ENCODE results near the gene SCD5. TPM values are rescaled to one million over a fixed set of nuclear protein-coding genes. Genes with fewer than 3 reads are reported as not detected.

Gene SCD5
- total and polyA plus RNA-seq, 2 experiments from 2014 or later = 0.79 to 1.6 TPM

DNA sequence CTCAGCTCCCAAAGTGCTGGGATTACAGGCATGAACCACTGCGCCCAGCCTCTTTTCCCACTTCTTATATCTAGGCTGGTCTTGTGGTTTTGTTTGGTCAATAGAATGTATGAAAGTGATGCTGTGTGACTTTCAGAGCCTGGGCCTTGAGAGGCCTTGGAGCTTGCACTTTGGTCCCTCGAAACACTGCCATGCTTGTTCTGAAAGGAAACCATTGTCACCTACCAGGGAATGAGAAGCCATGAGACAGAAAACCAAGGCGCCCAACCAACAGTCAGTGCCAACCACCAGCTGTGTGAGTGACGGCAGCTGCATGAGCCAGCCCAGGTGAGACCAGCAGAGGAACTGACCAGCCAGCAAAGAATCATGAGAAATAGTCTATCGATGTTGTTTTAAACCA lies 57.4 kb downstream of the SCD5 start:
- TF ChIP-seq EZH2phosphoT487 (IDR thresholded peaks at IDR 0.05; ENCODE audit: unreplicated experiment) (no peak), ETS1 (IDR thresholded peaks at IDR 0.05) (no peak), NANOG (IDR thresholded peaks at IDR 0.05; ENCODE audit: borderline replicate concordance) (no peak)
- Histone ChIP-seq H3K4me2 (no peak overlapping the region), H3K4me3 (no peak overlapping the region), H3K36me3 (ENCODE audit: insufficient read depth) (no peaks in the 10 kb centered on the region), H3K9me2 (ENCODE audit: insufficient read depth) (no peaks in the 10 kb centered on the region), H3F3A (replicated peaks; ENCODE audit: low read depth) (no peaks in the 10 kb centered on the region), H3K27ac (ENCODE audit: low read depth) (no peak overlapping the region), H3K79me2 (replicated peaks; ENCODE audit: insufficient read depth) (no peaks in the 10 kb centered on the region), H3K27me3 (ENCODE audit: insufficient read depth) (no peaks in the 10 kb centered on the region), H3K4me1 (ENCODE audit: insufficient read depth) (peaks cover 15% of the 10 kb centered on the region; the same call in 1 of the 2 replicates), H2AFZ (no peak overlapping the region), H4K20me1 (replicated peaks; ENCODE audit: insufficient read depth) (no peaks in the 10 kb centered on the region; the same call in 1 of the 2 replicates)
- DNase-seq (ENCODE audit: low spot score) = no peak
- H3K9me3 Mint-ChIP-seq = no peaks in the 10 kb centered on the region; the same call in 2 of the 3 replicates
- peaks cover 12% of the 10 kb centered on the region for H3K4me1 Mint-ChIP-seq
- no peaks in the 10 kb centered on the region for H3K36me3 Mint-ChIP-seq (ENCODE audit: low read depth)
- H3K27ac Mint-ChIP-seq = no peak overlapping the region
- ATAC-seq = no peak
- peaks cover 2% of the 10 kb centered on the region for H3K27me3 Mint-ChIP-seq (ENCODE audit: insufficient read depth, low read depth, poor library complexity)
- H3K4me3 Mint-ChIP-seq = no peak overlapping the region

DNA sequence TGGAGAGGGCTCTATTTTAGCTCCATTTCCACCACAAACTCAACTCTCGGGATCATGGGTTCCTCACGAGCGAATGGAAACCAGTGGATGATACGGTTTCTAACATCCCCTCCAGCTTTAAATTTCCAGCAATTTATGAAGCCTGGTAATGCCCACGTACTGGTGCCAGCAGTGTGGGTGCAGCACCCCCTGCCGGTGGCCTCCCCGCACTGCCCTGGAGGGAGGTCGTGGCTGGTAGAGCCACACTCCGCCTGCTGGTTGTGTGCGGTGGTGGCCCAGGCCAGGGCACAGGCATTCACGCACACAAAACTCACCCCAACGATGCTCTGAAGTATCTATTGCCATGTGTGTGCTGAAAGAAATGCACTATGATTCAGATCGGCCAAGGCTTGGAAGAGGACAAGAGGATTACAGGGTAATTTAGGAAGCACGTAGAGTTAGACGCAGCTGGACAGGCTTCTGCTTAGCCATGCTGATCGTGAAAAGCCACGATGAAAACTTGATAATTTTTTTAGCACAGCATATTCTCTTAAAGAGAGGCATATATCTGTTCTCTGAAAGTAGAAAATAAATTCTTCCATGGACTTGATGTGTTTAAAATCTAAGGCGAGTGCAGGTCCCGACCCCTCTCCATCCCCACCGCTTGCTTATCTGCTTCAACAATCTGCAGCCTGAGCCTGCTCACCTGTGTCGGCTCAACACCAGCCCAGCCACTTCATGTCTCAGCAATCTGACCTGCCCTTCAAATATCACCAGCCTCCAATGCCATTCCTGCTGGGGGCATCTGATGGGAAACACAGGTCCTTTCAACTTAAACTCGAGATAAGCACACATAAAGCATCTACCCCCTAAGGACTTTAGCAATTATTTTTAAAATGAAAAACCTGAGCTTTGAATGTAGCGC lies 59.1 kb downstream of the SCD5 start:
- H3K27ac ChIP-seq (ENCODE audit: low read depth) = no peak overlapping the region
- no peaks in the 10 kb centered on the region for H3K36me3 Mint-ChIP-seq (ENCODE audit: low read depth)
- no peaks in the 10 kb centered on the region for H3K36me3 ChIP-seq (ENCODE audit: insufficient read depth)
- peaks cover 4% of the 10 kb centered on the region; the same call in 1 of the 2 replicates for H3K4me1 ChIP-seq (ENCODE audit: insufficient read depth)
- no peaks in the 10 kb centered on the region; the same call in 1 of the 2 replicates for H4K20me1 ChIP-seq (replicated peaks; ENCODE audit: insufficient read depth)
- H3K27ac Mint-ChIP-seq = no peak overlapping the region
- DNase-seq (ENCODE audit: low spot score) = peak; percentile 85
- no peaks in the 10 kb centered on the region for H3K27me3 ChIP-seq (ENCODE audit: insufficient read depth)
- no peaks in the 10 kb centered on the region; the same call in 2 of the 3 replicates for H3K9me3 Mint-ChIP-seq
- peaks cover 2% of the 10 kb centered on the region; the same call in 2 of the 3 replicates for H3K4me1 Mint-ChIP-seq
- H3K4me3 ChIP-seq = no peak overlapping the region
- no peaks in the 10 kb centered on the region for H3K79me2 ChIP-seq (replicated peaks; ENCODE audit: insufficient read depth)
- H3K4me3 Mint-ChIP-seq = no peak overlapping the region; the same call in 2 of the 3 replicates
- no peak overlapping the region for H2AFZ ChIP-seq
- peak; percentile 98 for ATAC-seq
- H3K4me2 ChIP-seq = no peak overlapping the region
- no peaks in the 10 kb centered on the region for H3K27me3 Mint-ChIP-seq (ENCODE audit: insufficient read depth, low read depth, poor library complexity)
- H3F3A ChIP-seq (replicated peaks; ENCODE audit: low read depth) = no peaks in the 10 kb centered on the region
- no peaks in the 10 kb centered on the region for H3K9me2 ChIP-seq (ENCODE audit: insufficient read depth)
- TF ChIP-seq CREB1 (CRISPR knock-in tag; IDR thresholded peaks at IDR 0.05; ENCODE audit: low read depth) (no peak), ETS1 (IDR thresholded peaks at IDR 0.05) (no peak), EZH2phosphoT487 (IDR thresholded peaks at IDR 0.05; ENCODE audit: unreplicated experiment) (no peak), REST (IDR thresholded peaks at IDR 0.05; ENCODE audit: unreplicated experiment) (no peak), EZH2 (IDR thresholded peaks at IDR 0.05; ENCODE audit: low read depth, unreplicated experiment) (no peak)
- TF ChIP-seq, protein P1, sequence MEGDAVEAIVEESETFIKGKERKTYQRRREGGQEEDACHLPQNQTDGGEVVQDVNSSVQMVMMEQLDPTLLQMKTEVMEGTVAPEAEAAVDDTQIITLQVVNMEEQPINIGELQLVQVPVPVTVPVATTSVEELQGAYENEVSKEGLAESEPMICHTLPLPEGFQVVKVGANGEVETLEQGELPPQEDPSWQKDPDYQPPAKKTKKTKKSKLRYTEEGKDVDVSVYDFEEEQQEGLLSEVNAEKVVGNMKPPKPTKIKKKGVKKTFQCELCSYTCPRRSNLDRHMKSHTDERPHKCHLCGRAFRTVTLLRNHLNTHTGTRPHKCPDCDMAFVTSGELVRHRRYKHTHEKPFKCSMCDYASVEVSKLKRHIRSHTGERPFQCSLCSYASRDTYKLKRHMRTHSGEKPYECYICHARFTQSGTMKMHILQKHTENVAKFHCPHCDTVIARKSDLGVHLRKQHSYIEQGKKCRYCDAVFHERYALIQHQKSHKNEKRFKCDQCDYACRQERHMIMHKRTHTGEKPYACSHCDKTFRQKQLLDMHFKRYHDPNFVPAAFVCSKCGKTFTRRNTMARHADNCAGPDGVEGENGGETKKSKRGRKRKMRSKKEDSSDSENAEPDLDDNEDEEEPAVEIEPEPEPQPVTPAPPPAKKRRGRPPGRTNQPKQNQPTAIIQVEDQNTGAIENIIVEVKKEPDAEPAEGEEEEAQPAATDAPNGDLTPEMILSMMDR (conservative IDR thresholded peaks at IDR 0.05; ENCODE audit: low read depth in 2 of 2) = peak; percentile 100

Measured in GM23338 (cell line).